Measurements from ENCODE around the gene FN3KRP.

DNA sequence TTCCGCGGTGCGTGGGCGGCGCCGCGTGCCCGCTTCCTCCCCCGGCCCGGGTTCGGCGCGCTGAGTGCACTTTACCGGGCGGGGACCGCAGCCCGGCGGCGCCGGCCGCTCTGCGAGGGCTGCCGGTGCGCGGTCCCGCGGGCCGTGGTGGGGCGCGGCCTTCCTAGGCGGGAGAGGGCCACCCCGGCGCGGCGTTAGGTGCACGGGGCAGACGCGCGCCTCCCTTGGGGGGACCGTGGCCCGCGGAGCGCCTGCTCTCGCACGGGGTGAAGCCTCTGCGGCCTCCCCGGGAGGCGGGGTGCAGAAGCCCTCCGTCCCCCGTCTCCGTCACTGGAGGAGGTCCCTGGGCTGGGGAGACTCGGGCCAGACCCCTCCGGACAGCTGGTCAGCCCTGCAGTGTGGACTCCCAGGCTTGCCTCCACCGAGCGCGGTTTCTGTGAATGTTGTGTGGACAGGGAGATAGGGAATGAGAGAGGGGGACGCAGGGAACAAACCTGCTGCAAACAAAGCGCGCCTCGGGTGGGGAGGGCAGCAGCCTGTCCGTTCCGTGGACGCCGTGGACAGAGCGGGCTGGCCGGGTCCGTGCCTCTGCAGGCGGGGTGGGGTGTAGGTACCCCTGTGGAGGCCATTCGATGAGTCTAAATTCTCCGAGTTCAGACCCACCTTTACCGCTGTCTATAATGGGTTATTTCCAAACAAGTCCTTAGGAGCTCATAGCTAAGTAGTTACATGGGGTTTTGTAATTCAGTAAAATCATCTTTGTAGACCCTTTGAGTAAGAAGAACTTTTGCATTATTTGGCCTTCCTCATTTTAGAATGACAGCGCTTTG is 36.1 kb downstream of the FN3KRP start:
- TF ChIP-seq POLR2A (IDR thresholded peaks at IDR 0.05; ENCODE audit: low read depth, low read length) = no peak
- TF ChIP-seq POLR2AphosphoS5 (IDR thresholded peaks at IDR 0.05; ENCODE audit: low read depth, low read length) = no peak
- no peak for TF ChIP-seq TAF1 (IDR thresholded peaks at IDR 0.05; ENCODE audit: borderline replicate concordance, low read depth, low read length)

Measured in GM12892 (cell line).